Measurements from ENCODE around the gene PLEKHO1.
"Not testable (repeated sequence)": the region's sequence is repeated elsewhere in the genome, so short reads cannot be mapped to it uniquely, and the experiment has no call there.

Gene PLEKHO1

GRCh38 chr1:150176593-150176992 lies 26.9 kb downstream of the PLEKHO1 start:
- DNase-seq: no peak

GRCh38 chr1:150178548-150178947 lies 28.8 kb downstream of the PLEKHO1 start:
- DNase-seq: no peak

- no peak for DNase-seq
Measured at GRCh38 chr1:150179867-150180266, 30.2 kb downstream of the PLEKHO1 start.

GRCh38 chr1:150180474-150180873 lies 30.8 kb downstream of the PLEKHO1 start:
- no peak for DNase-seq

GRCh38 chr1:150182247-150182646 lies 32.5 kb downstream of the PLEKHO1 start:
- DNase-seq: no peak

- no peak for DNase-seq
Measured at GRCh38 chr1:150183061-150183460, 33.3 kb downstream of the PLEKHO1 start.

GRCh38 chr1:150185481-150185880 lies 35.8 kb downstream of the PLEKHO1 start:
- no peak for DNase-seq

- not testable (repeated sequence) for DNase-seq
Measured at GRCh38 chr1:150186438-150186788, 36.7 kb downstream of the PLEKHO1 start.

GRCh38 chr1:150186789-150187559 lies 37.3 kb downstream of the PLEKHO1 start:
- peak; percentile 75 for DNase-seq

- no peak for DNase-seq
Measured at GRCh38 chr1:150187560-150187931, 37.8 kb downstream of the PLEKHO1 start.

GRCh38 chr1:150192012-150192411 lies 42.3 kb downstream of the PLEKHO1 start:
- peak; percentile 93 for DNase-seq

- DNase-seq: peak; percentile 90
Measured at GRCh38 chr1:150194381-150195031, 44.8 kb downstream of the PLEKHO1 start.

GRCh38 chr1:150196417-150196816 lies 46.7 kb downstream of the PLEKHO1 start:
- no peak for DNase-seq

GRCh38 chr1:150207281-150207971 lies 57.7 kb downstream of the PLEKHO1 start:
- DNase-seq: no peak

- DNase-seq: not testable (repeated sequence)
Measured at GRCh38 chr1:150208460-150208859, 58.7 kb downstream of the PLEKHO1 start.

Measured in fibroblast of skin of right biceps (primary cell).